HG03565 (cell line): ENCODE data around the gene PHETA1.
"Not testable (repeated sequence)": the region's sequence is repeated elsewhere in the genome, so short reads cannot be mapped to it uniquely, and the experiment has no call there.

Source experiments
- ATAC-seq: cut with Tn5 transposase; IDR thresholded peaks from one replicate; pipeline ENCODE4 v1.9.1; 2021; ENCODE audit warnings: mild to moderate bottlenecking, moderate library complexity; ENCODE audit not compliant: unreplicated experiment

Gene PHETA1

DNA sequence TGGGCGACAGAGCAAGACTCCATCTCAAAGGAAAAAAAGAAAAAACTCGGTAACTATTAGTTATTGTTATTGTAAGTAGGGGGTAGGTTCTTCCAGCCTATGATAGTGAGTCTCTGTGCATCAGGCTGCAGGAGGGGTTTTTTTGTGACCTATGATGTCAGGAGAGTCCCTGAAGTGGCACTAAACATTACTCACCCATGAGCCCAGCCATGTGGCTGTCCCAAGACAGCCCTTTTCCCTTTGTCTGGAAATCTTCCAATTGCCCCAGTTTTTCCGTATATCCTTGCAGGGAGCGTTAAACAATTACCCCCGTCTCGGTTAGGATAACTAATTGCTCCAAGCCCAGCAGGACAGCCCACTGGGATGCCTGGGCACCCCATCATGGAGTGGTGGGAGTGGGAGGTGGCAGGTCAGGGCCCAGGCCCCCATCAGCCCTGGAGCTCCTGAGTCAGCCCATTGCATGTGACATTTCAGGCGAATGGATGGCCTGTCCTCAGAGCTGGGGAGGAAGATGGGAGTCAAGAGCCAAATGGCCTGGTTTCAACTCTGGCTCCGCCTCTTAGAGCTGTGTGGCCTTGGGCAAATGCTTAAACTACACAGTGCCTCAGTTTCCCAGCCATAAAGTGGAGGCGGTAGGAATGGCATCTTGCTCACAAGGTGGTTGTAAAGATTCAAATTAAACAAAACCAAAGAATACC, 16.4 kb downstream of the PHETA1 start:
- no peak for ATAC-seq

DNA sequence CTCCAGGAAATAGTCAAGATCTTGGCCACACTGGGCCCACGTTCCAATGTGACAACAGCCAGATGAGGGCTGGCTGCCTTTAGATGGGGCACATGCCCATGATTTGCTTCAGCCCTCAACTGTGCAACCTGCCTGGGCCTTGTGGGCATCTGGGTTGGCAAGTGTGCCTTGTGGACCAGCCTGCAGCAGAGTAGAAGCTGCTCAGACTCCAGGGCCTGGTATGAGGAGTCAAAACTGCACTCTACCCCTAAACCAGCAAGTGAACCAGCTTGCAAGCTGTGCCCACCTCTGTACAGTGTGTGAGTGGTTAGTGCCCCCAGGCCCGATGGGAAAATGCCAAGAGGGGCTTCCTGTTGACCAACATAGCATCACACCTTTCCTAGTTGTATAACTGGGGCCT, 17.9 kb downstream of the PHETA1 start:
- no peak for ATAC-seq

DNA sequence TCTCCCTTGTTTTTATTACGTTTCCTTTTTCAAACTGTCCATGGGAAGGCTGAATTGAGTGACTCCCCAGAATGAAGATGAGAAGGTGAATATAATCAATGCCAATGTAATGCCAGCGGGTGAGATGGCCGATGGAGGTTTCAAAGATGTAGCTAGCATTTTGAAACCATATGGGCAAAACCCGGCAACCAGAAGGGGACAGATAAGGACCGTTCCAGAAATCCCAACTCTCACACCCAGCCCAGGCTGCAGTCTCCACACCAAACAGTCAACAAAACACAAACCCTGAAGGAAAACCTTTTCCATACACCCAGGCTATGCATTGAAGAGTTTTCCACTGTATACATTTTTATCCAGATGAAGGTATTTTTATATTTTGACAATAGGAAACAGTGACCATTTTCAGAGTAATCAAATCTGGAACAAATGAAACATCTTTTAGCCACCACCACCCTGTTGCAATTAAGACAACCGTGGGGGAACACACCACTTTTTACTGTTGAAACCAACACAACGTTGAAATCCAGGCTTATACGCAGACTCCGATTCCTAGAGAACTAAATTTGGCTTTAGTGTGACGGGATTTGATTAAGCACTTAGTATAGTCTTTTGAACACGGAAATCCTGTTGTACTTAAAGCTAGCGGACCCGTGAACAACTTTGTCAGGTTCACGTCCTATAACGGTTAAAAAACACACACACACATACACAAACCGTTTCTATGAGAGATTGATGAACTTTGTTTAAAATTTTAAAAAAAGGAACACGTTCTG, 19.0 kb downstream of the PHETA1 start:
- ATAC-seq, result no peak

DNA sequence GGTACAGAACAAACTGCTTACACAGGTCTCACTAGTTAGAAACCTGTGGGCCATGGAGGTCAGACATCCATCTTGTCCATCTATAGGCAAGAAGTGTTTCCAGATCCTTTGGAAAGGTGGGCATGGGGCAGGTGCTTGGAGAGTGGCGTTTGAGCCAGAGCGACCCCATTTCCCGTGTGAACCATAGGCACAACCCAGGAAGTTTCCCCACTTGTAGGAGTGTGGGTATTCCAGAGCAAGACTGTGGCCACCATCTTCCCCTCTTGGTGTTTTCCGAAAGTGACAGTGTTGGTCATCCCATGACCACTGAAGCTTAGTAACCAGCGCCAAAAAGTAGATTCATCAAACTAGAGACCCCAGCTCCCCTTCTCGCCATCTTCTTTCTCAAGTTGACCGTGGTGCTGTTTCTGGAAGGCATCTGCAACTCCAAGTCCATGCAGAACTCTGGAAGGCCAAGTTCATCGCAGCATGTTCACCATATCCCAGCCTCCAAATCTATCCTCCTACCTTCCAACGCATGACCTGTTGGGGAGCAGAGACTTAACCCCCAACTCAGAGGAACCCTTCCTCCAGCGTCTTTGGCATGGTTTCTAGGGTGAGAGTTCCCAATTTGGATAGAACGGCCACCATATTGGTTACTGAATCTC, 19.7 kb downstream of the PHETA1 start:
- ATAC-seq, result no peak

DNA sequence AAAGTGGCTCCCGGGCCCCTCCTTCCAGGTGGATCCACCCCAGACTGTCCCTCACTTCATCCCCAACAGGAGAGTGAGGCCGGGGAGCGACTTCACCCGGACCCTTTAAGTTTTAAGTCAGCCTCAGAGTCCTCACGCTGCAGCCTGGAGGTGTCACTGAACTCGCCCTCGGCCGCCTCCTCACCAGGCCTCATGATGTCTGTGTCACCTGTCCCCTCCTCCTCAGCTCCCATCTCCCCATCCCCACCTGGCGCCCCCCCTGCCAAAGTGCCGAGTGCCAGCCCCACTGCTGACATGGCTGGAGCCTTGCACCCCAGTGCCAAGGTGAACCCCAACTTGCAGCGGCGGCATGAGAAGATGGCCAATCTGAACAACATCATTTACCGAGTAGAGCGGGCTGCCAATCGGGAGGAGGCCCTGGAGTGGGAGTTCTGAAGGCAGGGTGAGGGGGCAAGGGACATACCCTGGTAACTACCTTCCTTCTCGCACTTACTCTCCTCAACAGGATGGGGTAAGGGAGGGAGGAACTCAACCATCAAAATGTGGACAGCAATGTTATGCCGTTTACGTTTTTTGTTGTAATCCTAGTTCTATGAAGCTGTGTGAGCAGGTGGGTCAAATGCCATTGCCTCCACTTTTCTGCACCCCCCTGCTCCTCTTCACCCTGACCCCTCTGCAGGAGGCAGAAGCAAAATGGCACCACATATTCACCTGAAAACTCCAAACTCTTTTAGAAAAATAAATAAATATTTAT, 20.8 kb downstream of the PHETA1 start:
- no peak for ATAC-seq

DNA sequence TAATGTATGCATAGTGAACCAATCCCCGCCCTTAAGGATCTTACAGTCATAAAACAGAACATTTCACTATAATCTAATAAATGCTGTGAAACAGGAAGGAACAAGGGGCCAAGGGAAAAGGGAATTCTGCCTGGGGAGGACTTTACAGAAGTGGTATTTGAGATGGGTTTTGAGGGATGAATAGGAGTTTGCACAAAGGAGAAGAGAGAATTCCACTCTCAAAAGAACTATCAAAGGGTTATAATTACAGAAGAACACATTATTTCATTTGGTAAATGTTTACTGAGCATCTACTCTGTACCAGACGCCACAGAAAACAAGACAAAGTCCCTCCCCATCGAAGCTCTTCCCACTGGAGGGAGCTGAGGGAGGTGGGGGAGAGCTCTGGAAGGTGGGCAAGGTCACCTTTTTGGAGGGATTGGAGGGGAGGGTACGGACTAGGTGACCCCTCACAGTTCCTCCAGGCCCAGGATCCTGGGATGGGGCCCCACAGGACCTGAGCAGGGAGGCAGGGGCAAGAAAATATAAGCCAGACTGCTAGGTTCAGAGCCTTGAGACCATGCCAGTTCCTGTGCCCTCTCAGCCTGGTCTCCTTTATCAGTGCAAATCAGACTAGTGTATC, 24.5 kb downstream of the PHETA1 start:
- no peak for ATAC-seq

DNA sequence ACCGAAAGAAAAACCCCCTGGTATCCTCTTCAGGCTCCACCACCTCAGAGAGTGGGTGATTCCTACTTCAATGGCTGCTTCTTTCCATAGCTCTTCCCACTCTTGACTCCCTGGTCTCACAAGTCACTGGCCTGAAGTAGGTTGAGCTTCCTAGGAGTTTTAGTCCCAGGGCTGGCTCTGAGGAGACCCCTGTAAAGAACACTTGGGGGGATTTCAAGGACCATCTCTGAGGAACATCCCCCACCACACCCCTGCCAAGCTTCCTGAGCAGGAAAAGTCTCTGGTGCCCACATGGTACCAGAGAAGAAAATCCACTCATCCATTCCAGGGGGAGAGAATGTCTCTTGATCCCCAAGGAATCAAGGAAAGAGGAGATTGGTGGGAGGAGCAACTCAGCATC, 25.7 kb downstream of the PHETA1 start:
- no peak for ATAC-seq

DNA sequence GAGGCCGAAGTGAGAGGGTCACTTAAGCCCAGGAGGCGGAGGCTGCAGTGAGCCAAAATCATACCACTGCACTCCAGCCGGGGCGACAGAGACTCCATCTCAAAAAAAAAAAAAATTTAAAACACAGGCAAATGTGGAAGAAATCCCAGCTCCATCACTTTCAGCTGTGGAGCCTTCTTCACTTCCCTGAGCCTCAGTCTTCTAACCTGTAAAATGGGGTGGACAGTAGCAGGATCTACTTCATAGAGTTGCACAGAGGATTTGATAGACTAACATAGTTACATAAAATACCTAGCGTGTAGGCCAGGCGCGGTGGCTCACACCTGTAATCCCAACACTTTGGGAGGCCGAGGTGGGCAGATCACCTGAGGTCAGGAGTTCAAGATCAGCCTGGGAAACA, 26.5 kb downstream of the PHETA1 start:
- ATAC-seq, result no peak

DNA sequence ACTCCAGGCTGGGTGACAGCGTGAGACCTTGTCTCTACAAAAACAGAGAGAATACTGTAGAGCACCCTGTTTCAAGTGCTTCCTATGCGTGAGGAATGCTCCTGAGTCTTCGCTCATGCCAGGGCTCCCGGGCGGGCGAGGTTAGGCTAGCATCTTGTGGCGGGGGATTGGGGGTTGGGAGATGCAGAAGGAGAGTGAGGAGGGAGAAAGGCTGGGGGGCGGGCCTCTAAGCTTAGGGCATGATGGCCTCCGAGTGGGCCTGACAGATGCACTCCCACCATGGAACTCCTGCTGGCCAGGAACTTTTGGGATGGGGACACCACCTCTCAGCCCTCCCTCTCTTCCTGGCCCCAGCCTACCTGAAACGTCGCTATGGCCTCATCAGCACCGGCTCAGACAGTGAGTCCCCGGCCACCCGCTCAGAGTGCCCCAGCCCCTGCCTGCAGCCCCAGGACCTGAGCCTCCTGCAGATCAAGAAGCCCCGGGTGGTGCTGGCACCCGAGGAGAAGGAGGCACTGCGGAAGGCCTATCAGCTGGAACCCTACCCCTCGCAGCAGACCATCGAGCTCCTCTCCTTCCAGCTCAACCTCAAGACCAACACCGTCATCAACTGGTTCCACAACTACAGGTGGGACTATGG, 27.3 kb downstream of the PHETA1 start:
- ATAC-seq, result no peak

DNA sequence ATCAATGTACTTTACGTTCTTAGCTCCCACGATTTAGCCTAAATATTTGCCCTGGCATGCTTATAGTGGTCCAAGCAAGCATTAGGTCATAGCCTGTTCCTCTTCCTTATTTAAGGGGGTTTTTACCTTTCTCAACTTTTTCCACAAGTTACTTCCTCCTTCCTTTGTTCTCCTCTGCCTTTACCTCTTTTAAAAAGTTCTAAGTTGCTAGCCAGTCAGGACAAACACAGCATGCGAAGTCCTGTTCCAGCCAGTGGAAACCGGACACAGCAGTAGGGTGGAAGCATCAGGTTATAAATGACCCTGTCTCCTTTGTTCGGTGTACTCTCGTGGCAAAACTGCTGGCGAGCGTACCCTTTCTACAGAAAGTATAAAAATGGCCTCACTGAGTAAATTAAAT, 28.2 kb downstream of the PHETA1 start:
- not testable (repeated sequence) for ATAC-seq

DNA sequence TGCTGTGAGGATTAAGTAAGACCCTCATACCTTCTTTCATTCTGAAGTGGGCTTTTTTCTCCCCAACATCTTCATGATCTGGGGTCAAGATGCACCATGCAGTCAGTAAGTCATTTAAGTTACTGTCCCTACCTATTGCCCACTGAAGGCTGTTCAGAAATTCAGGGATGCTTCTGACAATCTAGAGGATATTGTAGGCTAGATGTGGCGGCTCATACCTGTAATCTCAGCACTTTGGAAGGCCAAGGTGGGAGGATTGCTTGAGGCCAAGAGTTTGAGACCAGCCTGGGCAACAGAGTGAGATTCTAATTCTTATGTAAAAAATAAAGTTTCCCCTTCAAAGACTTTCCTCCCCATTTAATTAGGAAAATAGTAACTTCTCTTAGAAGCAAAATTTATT, 28.7 kb downstream of the PHETA1 start:
- ATAC-seq, result no peak

DNA sequence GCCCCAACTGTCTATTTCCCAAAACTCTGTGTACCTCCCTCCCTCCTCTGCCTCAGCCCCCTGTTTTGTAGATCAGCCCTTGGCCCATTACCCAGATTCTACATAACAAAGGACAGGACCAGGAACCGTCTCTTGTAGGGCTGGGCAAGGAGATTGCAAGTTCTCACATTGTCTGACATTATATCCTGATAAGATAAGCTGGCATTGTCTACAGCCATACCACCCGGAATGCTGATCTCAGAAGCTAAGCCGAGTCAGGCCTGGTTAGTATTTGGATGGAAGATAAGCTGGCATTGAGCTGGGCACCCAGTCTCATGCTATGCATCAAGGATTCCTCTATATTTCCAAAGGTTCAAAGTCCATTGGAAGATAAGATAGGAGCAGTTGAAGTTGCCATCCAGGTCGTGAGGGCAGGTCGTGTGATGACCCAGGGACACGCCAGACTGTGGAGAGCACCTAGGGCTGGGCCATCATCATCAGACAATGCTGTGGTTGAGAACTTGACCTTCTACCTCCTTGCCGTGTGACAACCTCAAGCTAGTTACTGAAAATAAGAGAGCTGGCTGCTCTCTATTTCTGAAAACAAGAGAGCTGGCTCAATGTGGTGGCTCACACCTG, 29.5 kb downstream of the PHETA1 start:
- no peak for ATAC-seq

DNA sequence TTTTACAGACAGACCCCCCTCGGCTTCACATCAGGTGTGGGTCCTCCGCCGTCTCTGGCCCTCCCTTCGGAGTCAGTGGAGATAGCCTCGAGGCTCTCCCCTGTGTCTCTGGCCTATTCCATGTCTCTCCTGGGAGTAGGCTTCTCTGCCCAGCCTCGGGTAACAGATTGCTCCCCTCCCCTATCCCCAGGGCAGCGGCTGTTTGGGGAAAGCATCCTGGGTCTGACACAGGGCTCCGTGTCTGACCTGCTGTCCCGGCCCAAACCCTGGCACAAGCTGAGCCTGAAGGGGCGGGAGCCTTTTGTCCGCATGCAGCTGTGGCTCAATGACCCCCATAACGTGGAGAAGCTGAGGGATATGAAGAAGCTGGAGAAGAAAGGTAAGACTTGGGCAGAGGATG, 30.8 kb downstream of the PHETA1 start:
- ATAC-seq, result no peak

DNA sequence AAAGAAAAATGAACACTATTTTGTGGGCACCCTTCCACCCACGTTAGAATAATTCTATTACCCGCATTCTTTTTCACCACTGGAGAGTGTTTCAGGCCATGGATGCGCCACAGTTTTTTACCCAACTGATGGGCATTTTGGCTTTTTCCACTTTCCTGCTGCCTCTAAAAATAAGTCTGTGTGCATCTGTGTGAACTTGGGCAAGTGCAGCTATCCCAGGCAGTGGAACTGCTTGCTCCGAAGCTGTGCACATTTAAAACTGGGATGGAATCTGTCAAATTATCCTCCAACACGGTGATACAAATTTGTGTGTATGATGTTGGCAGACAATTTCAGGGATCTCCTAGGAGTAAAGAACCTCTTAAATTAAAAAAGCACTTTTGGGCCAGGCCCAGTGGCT, 31.5 kb downstream of the PHETA1 start:
- ATAC-seq, result no peak

DNA sequence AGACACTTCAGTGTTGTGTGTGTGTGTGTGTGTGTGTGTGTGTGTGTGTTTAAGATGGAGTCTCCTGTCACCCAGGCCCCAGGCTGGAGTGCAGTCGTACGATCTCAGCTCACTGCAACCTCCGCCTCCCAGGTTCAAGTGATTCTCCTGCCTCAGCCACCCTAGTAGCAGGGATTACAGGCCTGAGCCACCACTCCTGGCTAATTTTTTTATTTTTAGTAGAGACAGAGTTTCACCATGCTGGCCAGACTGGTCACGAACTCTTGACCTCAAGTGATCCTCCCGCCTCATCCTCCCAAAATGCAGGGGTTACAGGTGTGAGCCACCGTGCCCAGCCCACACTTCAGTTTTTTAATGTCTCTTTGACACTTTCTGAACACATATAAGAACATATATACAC, 32.5 kb downstream of the PHETA1 start:
- ATAC-seq, result not testable (repeated sequence)

DNA sequence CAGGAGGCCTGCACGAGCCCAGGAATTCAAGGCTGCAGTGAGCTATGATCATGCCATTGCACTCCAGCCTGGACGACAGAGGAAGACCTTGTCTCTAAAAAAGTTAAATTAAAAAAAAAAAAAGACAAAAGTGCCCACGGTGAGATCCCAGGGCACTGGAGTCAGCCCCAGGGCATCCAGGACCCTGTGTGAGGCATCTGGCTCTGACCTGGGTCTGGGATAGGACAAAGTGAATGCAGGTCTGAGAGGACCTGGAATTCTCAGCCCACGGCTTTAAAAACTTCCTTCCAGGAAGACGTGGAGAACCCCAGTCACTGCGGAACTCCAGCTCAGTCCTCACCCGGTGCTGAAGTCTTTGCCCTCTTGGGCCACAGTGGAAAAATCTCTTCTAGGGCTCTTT, 33.1 kb downstream of the PHETA1 start:
- no peak for ATAC-seq

DNA sequence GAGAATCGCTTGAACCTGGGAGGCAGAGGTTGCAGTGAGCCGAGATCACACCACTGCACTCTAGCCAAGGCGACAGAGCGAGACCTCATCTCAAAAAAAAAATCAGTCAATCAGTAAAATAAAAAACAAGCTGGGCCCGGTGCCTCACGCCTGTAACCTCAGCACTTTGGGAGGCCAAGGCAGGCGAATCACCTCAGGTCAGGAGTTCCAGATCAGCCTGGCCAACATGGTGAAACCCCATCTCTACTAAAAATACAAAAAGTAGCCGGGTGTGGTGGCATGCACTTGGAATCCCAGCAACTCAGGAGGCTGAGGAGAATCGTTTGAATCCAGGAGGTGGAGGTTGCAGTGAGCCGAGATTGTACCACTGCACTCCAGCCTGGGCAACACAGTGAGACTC, 33.6 kb downstream of the PHETA1 start:
- not testable (repeated sequence) for ATAC-seq

DNA sequence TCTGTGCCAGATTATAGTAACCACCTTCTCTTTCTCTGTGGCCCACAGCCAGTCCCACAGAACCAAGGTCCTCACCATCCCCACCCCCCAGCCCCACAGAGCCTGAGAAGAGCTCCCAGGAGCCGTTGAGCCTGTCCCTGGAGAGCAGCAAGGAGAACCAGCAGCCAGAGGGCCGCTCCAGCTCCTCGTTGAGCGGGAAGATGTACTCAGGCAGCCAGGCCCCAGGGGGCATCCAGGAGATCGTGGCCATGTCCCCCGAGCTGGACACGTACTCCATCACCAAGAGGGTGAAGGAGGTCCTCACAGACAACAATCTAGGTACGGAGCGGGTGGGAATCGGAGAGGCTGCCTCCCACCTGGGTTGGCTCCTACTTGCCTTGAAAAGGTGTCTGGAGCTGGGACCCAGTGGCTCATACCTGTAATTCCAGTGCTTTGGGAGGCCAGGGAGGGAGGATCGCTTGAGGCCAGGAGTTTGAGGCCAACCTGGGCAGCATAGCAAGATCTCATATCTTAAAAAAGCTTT, 34.4 kb downstream of the PHETA1 start:
- ATAC-seq, result no peak

DNA sequence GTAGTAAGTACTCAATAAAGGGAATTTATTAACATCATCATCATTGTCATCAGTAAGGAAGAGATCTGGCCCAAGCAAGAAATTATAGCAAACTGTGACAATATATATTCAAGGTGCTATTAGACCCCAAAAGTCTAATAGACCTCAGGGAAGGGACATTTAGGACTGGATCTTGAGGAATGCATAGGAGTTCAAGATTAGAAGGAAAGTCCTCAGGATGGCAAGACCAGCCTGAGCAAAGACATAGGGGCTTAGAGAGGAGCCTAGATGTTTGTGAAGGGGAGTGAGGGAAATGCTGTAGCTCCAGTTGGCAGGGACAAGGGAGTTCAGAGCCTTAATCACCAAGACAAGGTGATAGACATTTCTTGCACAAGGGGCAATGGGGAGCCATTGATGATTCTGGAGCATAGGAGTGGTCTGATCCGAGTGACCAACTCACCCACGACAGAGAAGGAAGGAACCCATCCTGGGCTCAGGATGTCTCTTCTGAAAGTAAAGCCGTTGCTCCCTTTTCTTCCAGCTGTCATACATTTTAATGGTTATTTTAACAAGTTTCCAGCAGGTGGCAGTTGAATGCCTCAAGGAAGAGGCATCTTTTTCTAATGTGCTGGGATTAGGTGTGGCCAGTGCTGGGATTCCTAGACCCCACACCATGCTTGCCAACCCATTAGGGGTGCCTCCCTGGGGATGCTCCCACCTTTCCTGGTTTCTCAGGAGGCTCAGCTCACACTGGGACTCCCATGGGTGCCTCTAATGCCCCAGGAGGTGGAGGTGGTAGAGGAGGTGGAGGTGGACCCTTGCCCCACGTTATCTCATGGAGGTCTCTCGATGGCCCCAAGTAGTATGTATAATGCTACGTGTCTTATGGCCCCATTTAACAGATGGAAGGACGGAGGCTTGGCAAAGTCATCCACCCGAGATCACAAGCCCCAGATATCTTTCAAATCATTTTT, 37.8 kb downstream of the PHETA1 start:
- ATAC-seq, result no peak
